Activated T-cell treated with anti-CD3 and anti-CD28 coated beads, Interleukin-2, amount 50 U/mL, for 4 hours (primary cell): ENCODE results near the gene ASCL5. TPM values are rescaled to one million over a fixed set of nuclear protein-coding genes. Genes with fewer than 3 reads are reported as not detected.
"Not testable (repeated sequence)": the region's sequence is repeated elsewhere in the genome, so short reads cannot be mapped to it uniquely, and the experiment has no call there.

ENCODE experiments used
- ATAC-seq, 2 donors: fragments of 200-7000 bp; cut with Tn5 transposase; one replicate each; pipeline ENCODE4 v1.10.0; 2021
- DNase-seq: peaks from one replicate; pipeline ENCODE4 v3.0.0-alpha.2; 2020
- H3K27me3 Mint-ChIP-seq: one replicate; pipeline ENCODE4 v1.8.0; 2021; ENCODE audit warnings: low read depth, mixed read lengths
- H3K36me3 Mint-ChIP-seq: one replicate; pipeline ENCODE4 v1.8.0; 2022; ENCODE audit warnings: mixed read lengths; ENCODE audit not compliant: insufficient read depth
- H3K4me1 Mint-ChIP-seq: one replicate; pipeline ENCODE4 v1.8.0; 2021; ENCODE audit warnings: low read depth, mixed read lengths
- H3K4me3 Mint-ChIP-seq: one replicate; pipeline ENCODE4 v1.8.0; 2021; ENCODE audit warnings: mild to moderate bottlenecking, moderate library complexity, mixed read lengths
- H3K9me3 Mint-ChIP-seq: one replicate; pipeline ENCODE4 v1.8.0; 2021; ENCODE audit warnings: mixed read lengths
- total RNA-seq, 3 donors: library from RNA; stranded (reverse); gene quantifications; one replicate each; pipeline ENCODE4 v1.2.1, GENCODE V29; 2021

ASCL5 gene
- total RNA-seq, 3 donors from 2014 or later, result not detected

DNA sequence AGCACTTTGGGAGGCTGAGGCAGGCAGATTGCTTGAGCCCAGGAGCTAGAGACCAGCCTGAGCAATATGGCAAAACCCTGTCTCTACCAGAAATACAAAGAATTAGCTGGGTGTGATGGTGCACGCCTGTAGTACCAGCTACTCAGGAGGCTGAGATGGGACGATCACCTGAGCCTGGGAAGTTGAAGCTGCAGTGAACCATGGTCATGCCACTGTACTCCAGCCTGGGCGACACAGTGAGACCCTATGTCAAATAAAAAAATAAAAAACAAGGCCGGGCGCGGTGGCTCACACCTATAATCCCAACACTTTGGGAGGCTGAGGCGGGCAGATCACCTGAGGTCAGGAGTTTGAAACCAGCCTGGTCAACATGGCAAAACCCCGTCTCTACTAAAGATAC, 36.1 kb upstream of the ASCL5 start:
- H3K4me3 Mint-ChIP-seq, H3K9me3 Mint-ChIP-seq, DNase-seq, H3K36me3 Mint-ChIP-seq, ATAC-seq, H3K27me3 Mint-ChIP-seq, H3K4me1 Mint-ChIP-seq: not testable (repeated sequence)

GRCh38 chr1:201157949-201158348, 31.0 kb upstream of the ASCL5 start:
- no peak for DNase-seq
- peaks cover 17% of the 10 kb centered on the region for H3K27me3 Mint-ChIP-seq
- ATAC-seq, result no peak
- H3K36me3 Mint-ChIP-seq, result no peaks in the 10 kb centered on the region
- H3K9me3 Mint-ChIP-seq, result no peaks in the 10 kb centered on the region
- H3K4me1 Mint-ChIP-seq, result peaks cover 13% of the 10 kb centered on the region
- no peak overlapping the region for H3K4me3 Mint-ChIP-seq

DNA sequence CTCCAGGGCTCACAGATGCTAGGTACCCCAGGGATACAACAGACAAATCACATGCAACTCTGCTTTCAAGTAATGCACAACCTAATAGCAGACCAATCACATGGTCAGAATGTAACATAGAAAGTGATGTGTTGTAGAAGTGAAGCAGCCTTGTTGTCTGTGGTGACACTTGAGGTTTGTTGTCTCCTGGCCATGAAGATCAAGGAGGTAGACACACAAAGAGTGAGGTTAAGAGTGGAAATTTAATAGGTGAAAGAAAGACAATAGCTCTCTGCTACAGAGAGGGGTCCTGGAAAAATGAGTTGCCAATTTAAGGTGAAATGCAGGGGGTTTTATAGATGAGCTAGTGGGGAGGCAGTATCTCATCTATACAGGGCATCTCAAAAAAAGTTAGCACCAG, 29.8 kb upstream of the ASCL5 start:
- H3K36me3 Mint-ChIP-seq, result no peaks in the 10 kb centered on the region
- peaks cover 17% of the 10 kb centered on the region for H3K27me3 Mint-ChIP-seq
- DNase-seq, result no peak
- H3K4me3 Mint-ChIP-seq, result no peak overlapping the region
- ATAC-seq, result no peak
- no peaks in the 10 kb centered on the region for H3K9me3 Mint-ChIP-seq
- H3K4me1 Mint-ChIP-seq, result peaks cover 15% of the 10 kb centered on the region

GRCh38 chr1:201156346-201156745, 29.4 kb upstream of the ASCL5 start:
- DNase-seq (no peak), ATAC-seq (no peak)
- Mint-ChIP-seq H3K36me3 (peaks cover 2% of the 10 kb centered on the region), H3K9me3 (no peaks in the 10 kb centered on the region), H3K27me3 (peaks cover 17% of the 10 kb centered on the region), H3K4me1 (peaks cover 15% of the 10 kb centered on the region), H3K4me3 (no peak overlapping the region)

DNA sequence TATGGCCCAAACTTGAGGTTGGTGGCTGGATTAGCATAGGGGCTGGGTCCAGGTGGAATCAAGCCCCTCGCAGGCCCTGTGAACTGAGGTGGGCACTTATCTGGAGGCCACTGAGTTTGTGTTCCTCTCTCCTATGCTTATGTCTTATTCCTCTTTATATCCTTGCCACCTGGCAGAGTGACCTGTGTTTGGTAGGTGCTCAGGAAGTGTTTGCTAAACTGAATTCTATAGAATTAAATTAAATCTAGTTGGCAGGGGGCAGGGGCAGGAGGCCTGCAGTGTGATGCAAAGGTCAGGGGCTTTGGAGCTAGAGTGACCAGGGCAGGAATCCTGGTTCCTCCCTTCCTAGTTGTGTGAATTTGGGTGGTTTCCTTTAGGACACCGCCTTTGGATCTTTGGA, 28.4 kb upstream of the ASCL5 start:
- H3K9me3 Mint-ChIP-seq, result no peaks in the 10 kb centered on the region
- H3K4me3 Mint-ChIP-seq, result no peak overlapping the region
- no peak for ATAC-seq
- DNase-seq, result no peak
- H3K27me3 Mint-ChIP-seq, result peaks cover 15% of the 10 kb centered on the region
- peaks cover 8% of the 10 kb centered on the region for H3K36me3 Mint-ChIP-seq
- H3K4me1 Mint-ChIP-seq, result peaks cover 15% of the 10 kb centered on the region

DNA sequence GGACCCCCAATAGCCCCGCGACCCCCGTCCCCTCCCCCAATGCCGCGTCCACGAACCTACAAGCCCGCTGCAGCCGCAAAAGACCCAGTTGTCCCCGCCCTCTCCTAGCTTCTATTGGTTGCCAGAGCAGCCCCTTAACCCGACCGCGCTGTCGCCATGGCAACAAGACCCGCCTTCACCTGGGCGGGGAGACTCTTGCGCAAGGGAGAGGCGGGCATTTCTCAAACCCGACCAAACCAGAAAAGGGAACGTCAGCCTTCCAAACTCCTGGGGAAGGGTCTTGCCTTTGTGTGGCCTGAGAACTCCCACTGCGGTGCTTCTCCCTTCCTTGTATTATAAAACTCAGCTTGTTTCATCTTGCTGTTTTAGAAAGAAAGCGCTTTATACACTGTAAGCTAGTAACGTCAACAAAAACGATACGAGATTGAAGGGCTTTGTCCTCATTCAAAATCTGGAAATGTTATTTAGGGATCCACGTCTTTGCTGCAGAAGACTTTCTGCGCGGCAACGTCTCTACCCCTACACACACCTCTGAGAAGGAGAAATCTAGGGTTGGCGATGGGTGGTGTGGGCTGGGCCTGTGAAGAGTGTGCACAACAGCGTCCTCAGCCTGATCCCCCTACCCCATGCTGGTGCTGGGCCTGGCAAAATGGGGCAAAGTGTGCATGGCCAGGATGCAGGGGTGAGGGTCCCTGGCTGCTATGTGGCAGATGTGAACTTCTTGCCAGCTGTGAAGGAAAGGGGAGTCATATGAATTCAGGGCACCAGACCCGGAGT, 27.6 kb upstream of the ASCL5 start, which contains the start of gene TMEM9:
TSS of gene TMEM9 (minus strand) at position 86 of the 777 bp plus-strand sequence. CDS start 551 bp downstream, outside the sequence.
- H3K4me3 Mint-ChIP-seq, result peak within 1 kb of the TSS; percentile 86
- H3K9me3 Mint-ChIP-seq, result no peaks in the 10 kb centered on the region
- DNase-seq, result peak; percentile 100
- peaks cover 15% of the 10 kb centered on the region for H3K4me1 Mint-ChIP-seq
- peaks cover 8% of the 10 kb centered on the region for H3K36me3 Mint-ChIP-seq
- peak; percentile 97 to 98 for ATAC-seq
- peaks cover 12% of the 10 kb centered on the region for H3K27me3 Mint-ChIP-seq

GRCh38 chr1:201153474-201154388, 26.7 kb upstream of the ASCL5 start:
- peaks cover 15% of the 10 kb centered on the region for H3K4me1 Mint-ChIP-seq
- DNase-seq, result no peak
- peak; percentile 86 to 90 for ATAC-seq
- no peaks in the 10 kb centered on the region for H3K9me3 Mint-ChIP-seq
- peaks cover 11% of the 10 kb centered on the region for H3K27me3 Mint-ChIP-seq
- peak overlapping the region; percentile 86 for H3K4me3 Mint-ChIP-seq
- peaks cover 8% of the 10 kb centered on the region for H3K36me3 Mint-ChIP-seq

- H3K27me3 Mint-ChIP-seq, result no peaks in the 10 kb centered on the region
- no peaks in the 10 kb centered on the region for H3K9me3 Mint-ChIP-seq
- H3K4me1 Mint-ChIP-seq, result peaks cover 9% of the 10 kb centered on the region
- no peak overlapping the region for H3K4me3 Mint-ChIP-seq
- peaks cover 26% of the 10 kb centered on the region for H3K36me3 Mint-ChIP-seq
- DNase-seq, result no peak
- no peak for ATAC-seq
Observed at GRCh38 chr1:201149400-201149799, 22.4 kb upstream of the ASCL5 start.

DNA sequence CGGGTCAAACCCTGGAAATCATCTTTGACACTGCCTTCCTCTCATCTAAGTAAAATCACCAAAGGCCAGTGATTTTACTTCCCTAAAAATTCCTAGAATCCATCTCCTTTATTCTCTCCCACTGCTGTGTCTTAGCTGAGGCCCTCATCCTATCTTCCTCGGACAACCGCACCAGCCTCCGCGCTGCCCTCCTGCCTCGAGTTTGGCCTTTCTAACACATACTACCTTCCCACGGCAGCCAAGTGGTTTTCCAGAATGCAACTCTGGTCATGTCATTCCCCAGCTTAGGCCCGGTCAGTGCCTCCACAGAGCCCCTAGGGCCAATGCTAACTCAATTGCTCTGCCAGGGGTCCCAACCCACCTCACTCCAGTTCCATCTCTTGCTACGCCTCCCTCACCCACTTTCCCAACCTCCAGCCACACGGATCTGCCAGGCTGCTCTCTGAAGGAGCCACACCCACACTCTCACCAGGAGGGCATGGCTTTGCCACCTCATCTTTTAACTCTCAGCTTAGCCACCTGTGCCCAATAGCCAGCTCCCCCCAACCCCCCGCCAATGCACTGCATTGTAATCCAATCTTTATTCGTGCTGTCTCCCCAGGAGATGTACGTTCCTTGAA, 20.5 kb upstream of the ASCL5 start:
- H3K9me3 Mint-ChIP-seq, result no peaks in the 10 kb centered on the region
- peaks cover 40% of the 10 kb centered on the region for H3K36me3 Mint-ChIP-seq
- DNase-seq, result no peak
- peaks cover under 1% of the 10 kb centered on the region for H3K4me1 Mint-ChIP-seq
- ATAC-seq, result no peak
- H3K4me3 Mint-ChIP-seq, result no peak overlapping the region
- H3K27me3 Mint-ChIP-seq, result no peaks in the 10 kb centered on the region

DNA sequence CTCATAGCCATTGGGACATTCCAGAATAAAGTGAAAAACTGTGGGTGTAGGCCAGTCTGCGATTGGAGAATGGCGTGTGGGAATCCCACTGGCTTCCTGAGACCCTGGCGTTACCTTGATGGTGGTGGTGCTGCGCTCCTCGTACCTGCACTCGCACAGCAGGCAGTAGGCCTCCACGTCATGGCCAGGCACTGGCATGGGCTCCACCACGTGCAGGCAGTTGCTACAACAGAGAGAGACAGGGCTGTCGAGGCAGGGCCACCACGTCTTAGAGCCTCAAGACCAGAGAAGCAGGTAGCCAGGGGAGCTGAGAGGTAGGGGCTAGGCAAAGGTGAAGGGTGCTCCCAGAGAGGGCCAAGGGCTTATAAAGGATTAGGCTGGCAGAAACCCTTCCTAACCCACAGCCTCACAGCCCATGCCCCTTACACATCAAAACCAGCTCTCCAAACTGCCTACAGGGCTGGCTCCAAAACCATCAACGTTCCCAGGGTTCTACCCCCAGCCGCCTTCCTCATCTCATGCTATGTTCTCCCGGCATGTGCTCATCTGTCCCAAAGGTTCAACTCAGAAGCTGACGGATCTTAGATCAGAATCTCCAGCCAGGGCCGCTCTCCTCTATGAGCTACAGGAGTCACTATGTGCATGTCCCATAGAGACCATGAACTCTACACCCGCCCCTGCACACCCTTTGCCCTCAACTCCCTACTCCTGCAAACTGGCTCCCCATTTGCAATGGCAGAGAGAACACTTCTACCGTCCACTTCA, 19.8 kb upstream of the ASCL5 start:
- no peak for DNase-seq
- no peak overlapping the region for H3K4me3 Mint-ChIP-seq
- H3K9me3 Mint-ChIP-seq, result no peaks in the 10 kb centered on the region
- ATAC-seq, result no peak
- no peaks in the 10 kb centered on the region for H3K4me1 Mint-ChIP-seq
- no peaks in the 10 kb centered on the region for H3K27me3 Mint-ChIP-seq
- peaks cover 44% of the 10 kb centered on the region for H3K36me3 Mint-ChIP-seq

GRCh38 chr1:201145816-201146215, 18.8 kb upstream of the ASCL5 start:
- ATAC-seq (no peak), DNase-seq (no peak)
- peaks cover 37% of the 10 kb centered on the region for H3K36me3 Mint-ChIP-seq
- no peaks in the 10 kb centered on the region for H3K27me3 Mint-ChIP-seq
- no peaks in the 10 kb centered on the region for H3K9me3 Mint-ChIP-seq
- H3K4me3 Mint-ChIP-seq, result no peak overlapping the region
- H3K4me1 Mint-ChIP-seq, result no peaks in the 10 kb centered on the region

- Mint-ChIP-seq H3K9me3 (no peaks in the 10 kb centered on the region), H3K4me3 (no peak overlapping the region), H3K36me3 (peaks cover 35% of the 10 kb centered on the region), H3K27me3 (no peaks in the 10 kb centered on the region), H3K4me1 (no peaks in the 10 kb centered on the region)
- DNase-seq, result no peak
- no peak for ATAC-seq
Observed at GRCh38 chr1:201145132-201145531, 18.1 kb upstream of the ASCL5 start.

- ATAC-seq (no peak), DNase-seq (no peak)
- H3K4me3 Mint-ChIP-seq, result no peak overlapping the region
- H3K4me1 Mint-ChIP-seq, result no peaks in the 10 kb centered on the region
- no peaks in the 10 kb centered on the region for H3K9me3 Mint-ChIP-seq
- H3K27me3 Mint-ChIP-seq, result no peaks in the 10 kb centered on the region
- peaks cover 35% of the 10 kb centered on the region for H3K36me3 Mint-ChIP-seq
Observed at GRCh38 chr1:201144701-201145100, 17.7 kb upstream of the ASCL5 start.
